ENCODE data around the gene LTA.

LTA gene

DNA sequence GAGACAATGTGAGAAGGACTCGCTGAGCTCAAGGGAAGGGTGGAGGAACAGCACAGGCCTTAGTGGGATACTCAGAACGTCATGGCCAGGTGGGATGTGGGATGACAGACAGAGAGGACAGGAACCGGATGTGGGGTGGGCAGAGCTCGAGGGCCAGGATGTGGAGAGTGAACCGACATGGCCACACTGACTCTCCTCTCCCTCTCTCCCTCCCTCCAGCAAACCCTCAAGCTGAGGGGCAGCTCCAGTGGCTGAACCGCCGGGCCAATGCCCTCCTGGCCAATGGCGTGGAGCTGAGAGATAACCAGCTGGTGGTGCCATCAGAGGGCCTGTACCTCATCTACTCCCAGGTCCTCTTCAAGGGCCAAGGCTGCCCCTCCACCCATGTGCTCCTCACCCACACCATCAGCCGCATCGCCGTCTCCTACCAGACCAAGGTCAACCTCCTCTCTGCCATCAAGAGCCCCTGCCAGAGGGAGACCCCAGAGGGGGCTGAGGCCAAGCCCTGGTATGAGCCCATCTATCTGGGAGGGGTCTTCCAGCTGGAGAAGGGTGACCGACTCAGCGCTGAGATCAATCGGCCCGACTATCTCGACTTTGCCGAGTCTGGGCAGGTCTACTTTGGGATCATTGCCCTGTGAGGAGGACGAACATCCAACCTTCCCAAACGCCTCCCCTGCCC is 4.9 kb downstream of the LTA start:
- Histone ChIP-seq H3K9me3 (ENCODE audit: severe bottlenecking) (no peaks in the 10 kb centered on the region), H3K27me3 (ENCODE audit: insufficient read depth, low read depth, severe bottlenecking) (no peaks in the 10 kb centered on the region), H3K36me3 (no peaks in the 10 kb centered on the region), H3K27ac (no peak overlapping the region), H3K4me3 (ENCODE audit: low read depth, low read length) (no peak overlapping the region)
- TF ChIP-seq, protein P1, sequence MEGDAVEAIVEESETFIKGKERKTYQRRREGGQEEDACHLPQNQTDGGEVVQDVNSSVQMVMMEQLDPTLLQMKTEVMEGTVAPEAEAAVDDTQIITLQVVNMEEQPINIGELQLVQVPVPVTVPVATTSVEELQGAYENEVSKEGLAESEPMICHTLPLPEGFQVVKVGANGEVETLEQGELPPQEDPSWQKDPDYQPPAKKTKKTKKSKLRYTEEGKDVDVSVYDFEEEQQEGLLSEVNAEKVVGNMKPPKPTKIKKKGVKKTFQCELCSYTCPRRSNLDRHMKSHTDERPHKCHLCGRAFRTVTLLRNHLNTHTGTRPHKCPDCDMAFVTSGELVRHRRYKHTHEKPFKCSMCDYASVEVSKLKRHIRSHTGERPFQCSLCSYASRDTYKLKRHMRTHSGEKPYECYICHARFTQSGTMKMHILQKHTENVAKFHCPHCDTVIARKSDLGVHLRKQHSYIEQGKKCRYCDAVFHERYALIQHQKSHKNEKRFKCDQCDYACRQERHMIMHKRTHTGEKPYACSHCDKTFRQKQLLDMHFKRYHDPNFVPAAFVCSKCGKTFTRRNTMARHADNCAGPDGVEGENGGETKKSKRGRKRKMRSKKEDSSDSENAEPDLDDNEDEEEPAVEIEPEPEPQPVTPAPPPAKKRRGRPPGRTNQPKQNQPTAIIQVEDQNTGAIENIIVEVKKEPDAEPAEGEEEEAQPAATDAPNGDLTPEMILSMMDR (IDR thresholded peaks at IDR 0.05; ENCODE audit: low read depth, low read length): no peak
- DNase-seq: no peak

DNA sequence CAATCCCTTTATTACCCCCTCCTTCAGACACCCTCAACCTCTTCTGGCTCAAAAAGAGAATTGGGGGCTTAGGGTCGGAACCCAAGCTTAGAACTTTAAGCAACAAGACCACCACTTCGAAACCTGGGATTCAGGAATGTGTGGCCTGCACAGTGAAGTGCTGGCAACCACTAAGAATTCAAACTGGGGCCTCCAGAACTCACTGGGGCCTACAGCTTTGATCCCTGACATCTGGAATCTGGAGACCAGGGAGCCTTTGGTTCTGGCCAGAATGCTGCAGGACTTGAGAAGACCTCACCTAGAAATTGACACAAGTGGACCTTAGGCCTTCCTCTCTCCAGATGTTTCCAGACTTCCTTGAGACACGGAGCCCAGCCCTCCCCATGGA is 5.5 kb downstream of the LTA start:
- DNase-seq: no peak
- TF ChIP-seq, protein P1 (IDR thresholded peaks at IDR 0.05; ENCODE audit: low read depth, low read length): no peak

DNA sequence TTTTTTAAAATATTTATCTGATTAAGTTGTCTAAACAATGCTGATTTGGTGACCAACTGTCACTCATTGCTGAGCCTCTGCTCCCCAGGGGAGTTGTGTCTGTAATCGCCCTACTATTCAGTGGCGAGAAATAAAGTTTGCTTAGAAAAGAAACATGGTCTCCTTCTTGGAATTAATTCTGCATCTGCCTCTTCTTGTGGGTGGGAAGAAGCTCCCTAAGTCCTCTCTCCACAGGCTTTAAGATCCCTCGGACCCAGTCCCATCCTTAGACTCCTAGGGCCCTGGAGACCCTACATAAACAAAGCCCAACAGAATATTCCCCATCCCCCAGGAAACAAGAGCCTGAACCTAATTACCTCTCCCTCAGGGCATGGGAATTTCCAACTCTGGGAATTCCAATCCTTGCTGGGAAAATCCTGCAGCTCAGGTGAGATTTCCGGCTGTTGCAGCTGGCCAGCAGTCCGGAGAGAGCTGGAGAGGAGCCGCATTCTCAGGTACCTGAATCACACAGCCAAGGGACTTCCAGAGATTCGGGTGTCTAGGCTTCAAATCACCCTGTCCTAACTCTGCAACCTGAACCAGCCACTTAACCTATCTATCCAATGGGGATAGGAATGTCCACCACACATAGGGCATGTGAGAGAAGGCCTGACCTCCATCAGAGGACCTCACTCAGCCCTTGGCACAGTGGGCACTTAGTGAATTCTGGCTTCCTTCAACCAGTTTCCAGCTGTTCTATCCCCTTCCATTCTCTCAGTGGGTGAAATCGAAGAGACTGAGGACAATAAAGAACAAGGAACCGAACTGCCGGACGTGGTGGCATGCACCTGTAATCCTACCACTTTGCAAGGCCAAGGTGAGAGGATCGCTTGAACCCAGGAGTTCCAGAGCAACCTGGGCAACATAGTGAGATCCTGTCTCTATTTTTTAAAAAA is 6.4 kb downstream of the LTA start:
- H3K27ac ChIP-seq: no peak overlapping the region
- TF ChIP-seq, protein P1 (IDR thresholded peaks at IDR 0.05; ENCODE audit: low read depth, low read length): no peak
- no peak for DNase-seq
- H3K4me3 ChIP-seq (ENCODE audit: low read depth, low read length): no peak overlapping the region
- no peaks in the 10 kb centered on the region for H3K9me3 ChIP-seq (ENCODE audit: severe bottlenecking)
- no peaks in the 10 kb centered on the region for H3K27me3 ChIP-seq (ENCODE audit: insufficient read depth, low read depth, severe bottlenecking)
- no peaks in the 10 kb centered on the region for H3K36me3 ChIP-seq

More for the DNA sequence above, 5.5 kb downstream of the LTA start:
- Histone ChIP-seq H3K36me3 (no peaks in the 10 kb centered on the region), H3K27me3 (ENCODE audit: insufficient read depth, low read depth, severe bottlenecking) (no peaks in the 10 kb centered on the region), H3K27ac (no peak overlapping the region), H3K4me3 (ENCODE audit: low read depth, low read length) (no peak overlapping the region), H3K9me3 (ENCODE audit: severe bottlenecking) (no peaks in the 10 kb centered on the region)

- DNase-seq: no peak
- no peaks in the 10 kb centered on the region for H3K36me3 ChIP-seq
- TF ChIP-seq, protein P1 (IDR thresholded peaks at IDR 0.05; ENCODE audit: low read depth, low read length): no peak
- no peaks in the 10 kb centered on the region for H3K9me3 ChIP-seq (ENCODE audit: severe bottlenecking)
- no peaks in the 10 kb centered on the region for H3K27me3 ChIP-seq (ENCODE audit: insufficient read depth, low read depth, severe bottlenecking)
- H3K27ac ChIP-seq: no peak overlapping the region
- H3K4me3 ChIP-seq (ENCODE audit: low read depth, low read length): no peak overlapping the region
These were observed 7.0 kb downstream of the LTA start for GRCh38 chr6:31579119-31579505.

GRCh38 chr6:31579546-31580437 is 7.7 kb downstream of the LTA start:
- TF ChIP-seq, protein P1 (IDR thresholded peaks at IDR 0.05; ENCODE audit: low read depth, low read length): no peak
- no peak overlapping the region for H3K4me3 ChIP-seq (ENCODE audit: low read depth, low read length)
- H3K27ac ChIP-seq: no peak overlapping the region
- no peaks in the 10 kb centered on the region for H3K27me3 ChIP-seq (ENCODE audit: insufficient read depth, low read depth, severe bottlenecking)
- DNase-seq: no peak
- H3K9me3 ChIP-seq (ENCODE audit: severe bottlenecking): no peaks in the 10 kb centered on the region
- H3K36me3 ChIP-seq: no peaks in the 10 kb centered on the region
